Measurements from ENCODE around the gene SCARF2. TPM values are rescaled to one million over a fixed set of nuclear protein-coding genes. Genes with fewer than 3 reads are reported as not detected.
"Not testable (repeated sequence)": the region's sequence is repeated elsewhere in the genome, so short reads cannot be mapped to it uniquely, and the experiment has no call there.

The SCARF2 gene
- total RNA-seq, 1 donor from 2014 or later: 47.2 TPM

DNA sequence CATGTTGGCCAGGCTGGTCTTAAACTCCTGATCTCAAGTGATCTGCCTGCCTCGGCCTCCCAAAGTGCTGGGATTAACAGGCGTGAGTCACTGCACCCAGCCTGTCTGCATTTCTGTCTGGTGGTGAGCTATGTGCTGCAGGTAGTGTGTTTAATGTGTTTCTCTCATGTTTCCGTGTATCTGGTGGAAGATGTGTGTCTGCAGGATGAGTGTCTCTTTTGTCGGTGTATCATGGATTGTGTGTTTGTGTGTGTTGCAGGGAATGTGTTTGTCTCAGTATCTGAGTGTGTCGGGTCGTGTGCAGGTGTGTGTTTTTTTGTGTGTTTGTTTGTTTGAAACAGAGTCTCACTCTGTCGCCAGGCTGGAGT is 16.1 kb downstream of the SCARF2 start:
- Mint-ChIP-seq H3K4me1 (peaks cover 4% of the 10 kb centered on the region), H3K27me3 (ENCODE audit: low read depth) (no peaks in the 10 kb centered on the region), H3K4me3 (no peak overlapping the region), H3K36me3 (peaks cover 7% of the 10 kb centered on the region), H3K9me3 (no peaks in the 10 kb centered on the region), H3K27ac (no peak overlapping the region)
- TF ChIP-seq, protein P1, sequence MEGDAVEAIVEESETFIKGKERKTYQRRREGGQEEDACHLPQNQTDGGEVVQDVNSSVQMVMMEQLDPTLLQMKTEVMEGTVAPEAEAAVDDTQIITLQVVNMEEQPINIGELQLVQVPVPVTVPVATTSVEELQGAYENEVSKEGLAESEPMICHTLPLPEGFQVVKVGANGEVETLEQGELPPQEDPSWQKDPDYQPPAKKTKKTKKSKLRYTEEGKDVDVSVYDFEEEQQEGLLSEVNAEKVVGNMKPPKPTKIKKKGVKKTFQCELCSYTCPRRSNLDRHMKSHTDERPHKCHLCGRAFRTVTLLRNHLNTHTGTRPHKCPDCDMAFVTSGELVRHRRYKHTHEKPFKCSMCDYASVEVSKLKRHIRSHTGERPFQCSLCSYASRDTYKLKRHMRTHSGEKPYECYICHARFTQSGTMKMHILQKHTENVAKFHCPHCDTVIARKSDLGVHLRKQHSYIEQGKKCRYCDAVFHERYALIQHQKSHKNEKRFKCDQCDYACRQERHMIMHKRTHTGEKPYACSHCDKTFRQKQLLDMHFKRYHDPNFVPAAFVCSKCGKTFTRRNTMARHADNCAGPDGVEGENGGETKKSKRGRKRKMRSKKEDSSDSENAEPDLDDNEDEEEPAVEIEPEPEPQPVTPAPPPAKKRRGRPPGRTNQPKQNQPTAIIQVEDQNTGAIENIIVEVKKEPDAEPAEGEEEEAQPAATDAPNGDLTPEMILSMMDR (IDR thresholded peaks at IDR 0.05; ENCODE audit: unreplicated experiment): no peak
- no peak for DNase-seq (ENCODE audit: low spot score in 2 of 2, unreplicated experiment in 2 of 2)

DNA sequence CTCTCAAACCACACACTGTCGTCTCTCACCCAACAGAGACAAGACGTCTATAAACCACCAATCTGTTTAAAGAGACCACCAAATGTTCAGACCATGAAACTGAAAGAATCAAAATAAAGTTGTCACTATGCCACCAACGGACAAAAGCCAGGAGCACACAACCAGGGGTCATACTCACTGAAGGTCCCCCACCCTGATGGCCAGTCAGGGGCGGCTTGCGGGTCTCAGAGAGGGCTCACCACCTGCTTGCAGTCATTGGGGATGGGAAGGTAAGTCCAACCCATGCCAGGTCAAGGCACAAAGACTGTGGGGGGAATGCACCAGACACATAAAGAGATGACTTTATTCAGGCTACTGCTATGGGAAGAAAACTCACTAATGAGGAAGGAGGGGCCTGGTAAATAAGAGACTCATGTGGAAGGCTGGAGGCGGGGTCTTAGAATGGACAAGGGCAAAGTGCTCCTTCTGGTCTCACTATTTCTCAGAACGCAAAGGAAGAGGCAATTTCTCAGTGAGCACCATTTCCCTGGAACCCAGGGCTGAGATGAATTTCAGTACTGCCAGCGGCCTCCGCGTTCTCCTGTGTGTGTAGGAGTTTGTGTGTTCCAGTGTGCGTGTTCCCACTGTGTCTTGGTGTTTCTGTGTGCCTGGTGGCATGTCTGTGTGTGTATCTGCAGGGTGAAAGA is 17.3 kb downstream of the SCARF2 start:
- peaks cover 7% of the 10 kb centered on the region for H3K36me3 Mint-ChIP-seq
- TF ChIP-seq, protein P1 (IDR thresholded peaks at IDR 0.05; ENCODE audit: unreplicated experiment): no peak
- no peak overlapping the region for H3K4me3 Mint-ChIP-seq
- no peaks in the 10 kb centered on the region for H3K9me3 Mint-ChIP-seq
- peaks cover 4% of the 10 kb centered on the region for H3K4me1 Mint-ChIP-seq
- no peak overlapping the region for H3K27ac Mint-ChIP-seq
- peaks cover 1% of the 10 kb centered on the region for H3K27me3 Mint-ChIP-seq (ENCODE audit: low read depth)
- DNase-seq (ENCODE audit: low spot score in 2 of 2, unreplicated experiment in 2 of 2): no peak

DNA sequence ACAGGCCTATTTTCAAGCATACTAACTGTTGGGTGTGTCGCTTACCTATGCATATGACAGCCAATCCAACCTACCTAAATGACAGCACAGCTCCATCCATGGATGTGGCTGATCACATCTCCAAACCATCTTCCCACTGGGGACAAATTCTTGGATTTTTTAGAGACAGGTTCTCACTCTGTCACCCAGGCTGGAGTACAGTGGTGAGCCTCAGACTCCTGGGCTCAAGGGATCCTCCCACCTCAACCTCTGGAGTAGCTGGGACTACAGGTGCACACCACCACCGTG is 18.0 kb downstream of the SCARF2 start:
- Mint-ChIP-seq H3K27ac (no peak overlapping the region), H3K36me3 (peaks cover 4% of the 10 kb centered on the region), H3K27me3 (ENCODE audit: low read depth) (peaks cover 1% of the 10 kb centered on the region), H3K9me3 (no peaks in the 10 kb centered on the region), H3K4me1 (peaks cover 4% of the 10 kb centered on the region), H3K4me3 (no peak overlapping the region)
- DNase-seq (ENCODE audit: low spot score in 2 of 2, unreplicated experiment in 2 of 2): no peak
- TF ChIP-seq, protein P1 (IDR thresholded peaks at IDR 0.05; ENCODE audit: unreplicated experiment): no peak

DNA sequence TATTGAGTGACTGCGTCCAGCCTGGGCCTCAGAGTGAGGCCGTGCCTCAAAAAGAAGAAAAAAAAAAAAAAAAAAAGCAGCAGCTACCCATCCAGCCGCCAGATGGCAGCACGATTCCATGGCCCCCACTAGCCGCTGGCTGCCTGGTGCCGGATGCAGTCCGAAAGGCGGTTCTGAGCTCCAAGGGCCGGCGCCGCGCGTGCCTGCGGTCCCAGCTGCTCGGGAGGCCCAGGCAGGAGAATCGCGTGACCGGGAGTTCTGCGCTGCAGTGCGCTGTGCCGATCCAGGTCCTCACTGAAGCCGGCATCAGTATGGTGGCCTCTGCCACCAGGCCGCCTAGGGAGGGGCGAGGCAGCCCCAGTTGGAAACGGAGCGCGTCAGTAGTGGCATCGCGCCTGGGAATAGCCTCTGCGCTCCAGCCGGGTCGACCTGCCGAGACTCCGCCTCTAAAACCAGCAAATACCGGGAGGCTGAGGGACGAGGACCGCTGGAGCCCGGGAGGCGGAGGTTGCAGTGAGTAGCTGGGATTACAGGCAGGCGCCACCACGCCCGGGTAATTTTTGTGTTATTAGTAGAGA is 19.3 kb downstream of the SCARF2 start:
- Mint-ChIP-seq H3K36me3 (no peaks in the 10 kb centered on the region), H3K4me3 (peak overlapping the region; percentile 67), H3K27me3 (ENCODE audit: low read depth) (peaks cover 1% of the 10 kb centered on the region), H3K4me1 (no peaks in the 10 kb centered on the region), H3K27ac (no peak overlapping the region), H3K9me3 (no peaks in the 10 kb centered on the region)
- TF ChIP-seq, protein P1 (IDR thresholded peaks at IDR 0.05; ENCODE audit: unreplicated experiment): peak; percentile 96
- DNase-seq (ENCODE audit: low spot score in 2 of 2, unreplicated experiment in 2 of 2): peak in 1 of 2 experiments; percentile 82

DNA sequence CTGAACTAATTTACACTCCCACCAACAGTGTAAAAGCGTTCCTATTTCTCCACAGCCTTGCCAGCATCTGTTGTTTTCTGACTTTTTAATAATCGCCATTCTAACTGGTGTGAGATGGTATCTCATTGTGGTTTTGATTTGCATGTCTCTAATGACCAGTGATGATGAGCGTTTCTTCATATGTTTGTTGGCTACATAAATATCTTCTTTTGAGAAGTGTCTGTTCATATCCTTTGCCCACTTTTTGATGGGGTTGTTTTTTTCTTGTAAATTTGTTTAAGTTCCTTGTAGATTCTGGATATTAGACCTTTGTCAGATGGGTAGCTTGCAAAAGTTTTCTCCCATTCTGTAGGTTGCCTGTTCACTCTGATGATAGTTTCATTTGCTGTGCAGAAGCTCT is 21.9 kb downstream of the SCARF2 start:
- not testable (repeated sequence) for DNase-seq (ENCODE audit: low spot score in 2 of 2, unreplicated experiment in 2 of 2); H3K4me1 Mint-ChIP-seq; H3K4me3 Mint-ChIP-seq; H3K9me3 Mint-ChIP-seq; H3K27ac Mint-ChIP-seq; H3K36me3 Mint-ChIP-seq; H3K27me3 Mint-ChIP-seq (ENCODE audit: low read depth)

DNA sequence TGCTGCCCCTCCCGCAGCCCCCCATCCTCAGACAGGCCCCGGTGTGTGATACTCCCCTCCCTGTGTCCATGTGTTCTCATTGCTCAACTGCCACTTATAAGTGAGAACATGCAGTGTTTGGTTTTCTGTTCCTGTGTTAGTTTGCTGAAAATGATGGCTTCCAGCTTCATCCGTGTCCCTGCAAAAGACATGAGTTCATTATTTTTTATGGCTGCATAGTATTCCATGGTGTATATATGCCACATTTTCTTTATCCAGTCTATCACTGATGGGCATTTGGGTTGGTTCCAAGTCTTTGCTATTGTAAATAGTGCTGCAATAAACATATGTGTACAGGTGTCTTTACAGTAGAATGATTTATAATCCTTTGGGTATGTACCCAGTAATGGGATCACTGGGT is 22.4 kb downstream of the SCARF2 start:
- H3K9me3 Mint-ChIP-seq; H3K27me3 Mint-ChIP-seq (ENCODE audit: low read depth); H3K36me3 Mint-ChIP-seq; H3K4me3 Mint-ChIP-seq; DNase-seq (ENCODE audit: low spot score in 2 of 2, unreplicated experiment in 2 of 2); H3K27ac Mint-ChIP-seq; H3K4me1 Mint-ChIP-seq: not testable (repeated sequence)

DNA sequence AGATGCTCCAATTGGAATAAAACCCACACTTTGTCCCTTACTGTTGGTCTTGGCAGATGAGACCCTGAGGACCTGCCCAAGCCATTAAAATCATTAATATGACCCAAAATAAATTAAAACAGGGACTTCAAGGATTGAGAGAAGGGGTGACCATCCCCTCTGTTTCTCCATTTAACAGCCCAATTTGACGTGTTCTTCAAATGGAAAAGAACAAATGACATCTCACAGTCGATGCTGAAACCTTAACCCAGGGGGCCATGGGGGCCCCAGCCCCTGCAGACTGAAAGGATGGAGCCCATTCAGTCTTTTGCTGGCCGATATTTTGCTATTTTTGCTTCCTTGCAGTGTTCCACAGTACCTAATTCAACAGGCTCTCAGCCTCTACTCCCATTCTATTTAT is 23.2 kb downstream of the SCARF2 start:
- no peak for DNase-seq (ENCODE audit: low spot score in 2 of 2, unreplicated experiment in 2 of 2)
- peaks cover 1% of the 10 kb centered on the region for H3K27me3 Mint-ChIP-seq (ENCODE audit: low read depth)
- no peaks in the 10 kb centered on the region for H3K36me3 Mint-ChIP-seq
- TF ChIP-seq, protein P1 (IDR thresholded peaks at IDR 0.05; ENCODE audit: unreplicated experiment): no peak
- H3K4me1 Mint-ChIP-seq: peaks cover 6% of the 10 kb centered on the region
- H3K27ac Mint-ChIP-seq: no peak overlapping the region
- H3K4me3 Mint-ChIP-seq: no peak overlapping the region
- H3K9me3 Mint-ChIP-seq: no peaks in the 10 kb centered on the region

Measured in mesothelial cell of epicardium (in vitro differentiated cells).